Measurements from ENCODE around the gene CNOT8. TPM values are rescaled to one million over a fixed set of nuclear protein-coding genes. Genes with fewer than 3 reads are reported as not detected.

Gene CNOT8
- total RNA-seq, 1 donor from 2014 or later: 26.8 TPM

DNA sequence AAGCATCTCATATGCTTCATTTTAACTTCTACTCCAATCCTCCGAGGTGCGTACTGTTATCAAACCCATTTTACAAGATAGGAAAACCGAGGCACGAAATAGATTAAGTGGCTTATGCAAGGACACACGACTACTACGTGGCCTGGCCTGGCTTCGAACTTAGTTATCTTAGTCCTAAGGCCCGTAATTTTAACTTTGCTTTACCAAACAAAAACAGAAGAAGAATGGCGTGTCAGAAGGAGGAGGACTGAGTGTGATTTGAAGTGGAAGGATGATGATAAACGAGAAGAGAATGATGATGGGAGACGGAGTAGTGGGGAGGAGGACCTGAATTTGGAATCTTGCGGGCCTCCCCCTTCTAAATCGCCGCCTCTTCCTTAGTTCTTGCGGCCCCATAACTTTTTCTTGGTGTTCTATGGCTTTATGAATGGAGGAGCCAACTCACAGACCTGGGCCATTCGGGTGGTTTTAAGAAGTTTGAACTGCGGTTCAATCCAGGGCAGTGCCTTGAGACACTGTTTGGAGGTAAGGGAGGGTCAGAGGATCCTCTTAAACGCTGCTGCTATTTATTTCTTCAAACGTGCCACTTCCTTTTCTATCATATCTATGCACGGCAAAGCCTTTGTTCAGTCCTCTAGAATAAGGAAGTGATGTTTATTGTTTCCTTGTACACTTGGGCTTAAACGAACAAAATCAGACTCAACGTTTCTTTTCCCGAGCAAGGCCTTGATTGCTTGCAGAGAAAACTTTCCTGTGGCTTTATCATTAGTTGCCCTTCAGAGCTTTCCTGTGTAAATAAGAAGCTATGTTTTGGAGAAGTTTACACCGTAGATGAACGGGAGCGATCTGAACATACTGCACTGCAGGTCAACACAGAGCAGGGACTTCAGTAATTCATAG lies 795 bp downstream of the CNOT8 start:
- no peak for DNase-seq
- intact Hi-C loops (cut with DNase I): no loop called here
- no peak for ATAC-seq (ENCODE audit: poor library complexity)

DNA sequence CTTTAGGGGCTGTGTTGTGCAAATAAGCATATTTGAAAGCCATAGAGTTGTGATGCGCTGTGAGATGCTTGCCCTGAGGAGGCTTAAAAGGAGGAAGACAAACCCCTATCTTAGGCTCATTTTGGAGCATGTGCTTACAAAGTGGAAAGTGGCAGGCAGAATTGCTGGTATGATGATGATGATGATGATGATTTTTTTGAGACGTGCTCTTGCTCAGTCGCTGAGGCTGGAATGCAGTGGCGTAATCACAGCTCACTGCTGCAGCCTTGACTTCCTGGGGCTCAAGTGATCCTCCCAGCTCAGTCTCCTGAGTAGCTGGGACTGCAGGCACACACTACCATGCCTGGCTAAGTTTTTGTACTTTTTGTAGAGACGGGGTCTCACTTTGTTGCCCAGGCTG lies 1.7 kb downstream of the CNOT8 start:
- intact Hi-C loops (cut with DNase I): no loop called here
- DNase-seq: no peak

DNA sequence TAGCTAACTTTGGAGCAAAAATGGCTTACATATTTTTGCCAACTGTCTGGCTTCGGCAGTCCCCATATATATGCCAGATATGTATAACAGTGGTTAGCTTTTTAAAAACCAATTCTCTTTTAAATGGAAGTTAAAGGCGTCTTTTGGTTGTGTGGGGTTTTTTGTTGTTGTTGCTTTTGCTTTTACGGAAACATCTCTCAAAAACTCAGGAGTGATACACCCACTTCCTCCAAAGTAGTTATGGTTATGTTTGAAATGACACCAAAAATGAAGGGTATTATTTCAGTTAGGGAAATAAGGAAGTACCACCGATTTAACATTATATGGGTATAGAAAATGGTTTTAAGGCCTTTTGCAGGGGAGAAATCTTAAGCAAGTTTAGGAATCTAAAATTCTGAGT lies 2.3 kb downstream of the CNOT8 start:
- DNase-seq: no peak
- ATAC-seq (ENCODE audit: poor library complexity): no peak
- intact Hi-C loops (cut with DNase I): no loop called here

More for the DNA sequence above, 1.7 kb downstream of the CNOT8 start:
- ATAC-seq (ENCODE audit: poor library complexity): no peak

DNA sequence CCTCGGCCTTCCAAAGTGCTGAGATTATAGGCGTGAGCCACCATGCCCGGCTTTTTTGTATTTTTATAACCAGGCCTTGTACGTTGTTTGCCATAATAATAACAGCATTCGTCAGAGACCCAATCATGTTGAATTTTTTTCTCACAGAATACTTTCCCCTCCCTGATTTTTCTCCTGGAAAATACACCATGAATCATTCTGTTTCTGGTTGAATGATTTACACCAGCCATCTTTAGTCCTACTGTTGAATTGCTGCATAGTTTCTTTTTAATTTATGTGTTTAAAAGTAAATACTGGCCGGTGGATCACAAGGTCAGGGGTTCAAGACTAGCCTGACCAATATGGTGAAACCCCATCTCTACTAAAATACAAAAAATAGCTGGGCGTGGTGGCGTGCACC lies 3.5 kb downstream of the CNOT8 start:
- no peak for DNase-seq
- ATAC-seq (ENCODE audit: poor library complexity): no peak
- intact Hi-C loops (cut with DNase I): no loop called here

DNA sequence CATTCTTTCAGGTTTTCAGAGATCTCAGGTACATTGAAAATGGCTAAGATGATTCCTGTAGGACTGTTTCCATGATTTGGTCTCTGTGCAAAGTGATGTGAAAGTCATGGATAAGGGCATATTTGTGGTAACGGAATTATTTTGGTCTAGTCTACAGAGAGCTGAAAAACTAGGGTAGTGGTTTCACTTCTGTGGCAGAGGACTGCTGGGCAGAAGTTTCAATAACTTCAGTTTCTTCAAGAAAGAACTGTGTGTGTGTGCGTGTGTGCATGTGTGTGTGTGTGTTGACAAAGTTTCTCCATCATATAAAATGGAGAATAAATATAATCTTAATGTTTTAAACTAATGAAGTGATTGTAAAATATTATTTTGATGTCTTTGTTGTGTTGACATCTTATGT lies 4.3 kb downstream of the CNOT8 start:
- ATAC-seq (ENCODE audit: poor library complexity) (no peak), DNase-seq (no peak)
- intact Hi-C loops (cut with DNase I): no loop called here

DNA sequence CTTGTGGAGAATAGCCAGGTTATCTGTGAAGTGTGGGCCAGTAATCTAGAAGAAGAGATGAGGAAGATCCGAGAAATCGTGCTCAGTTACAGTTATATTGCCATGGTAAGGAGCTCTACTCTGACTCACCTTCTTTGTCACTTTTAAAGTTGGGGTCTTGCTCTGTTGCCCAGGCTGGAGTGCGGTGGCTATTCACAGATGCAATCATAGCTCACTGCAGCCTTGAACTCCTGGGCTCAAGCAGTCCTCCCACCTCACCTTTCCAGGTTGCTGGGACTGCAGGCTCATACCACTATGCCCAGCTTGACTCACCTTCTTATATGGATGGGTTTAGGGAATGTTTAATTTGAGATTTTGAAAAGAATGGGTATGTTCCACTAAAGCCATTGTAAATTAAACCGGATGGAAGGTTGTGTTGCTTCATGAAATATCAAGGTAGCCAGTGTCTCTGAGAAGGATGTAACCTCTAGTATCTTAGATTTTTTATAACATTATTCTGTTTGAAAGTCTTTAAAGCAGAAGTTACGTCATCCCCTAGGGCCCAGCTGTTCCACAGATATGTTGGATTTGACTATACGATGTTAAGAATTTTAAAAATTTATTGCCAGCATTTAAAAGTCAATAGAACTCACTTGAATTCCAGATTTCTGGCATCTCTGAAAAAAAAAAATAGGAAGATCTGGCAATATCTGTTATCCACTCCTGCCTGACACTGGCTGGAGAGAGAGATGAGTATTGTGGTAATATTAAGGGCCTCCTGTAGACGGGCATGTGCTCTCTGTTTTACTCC lies 5.1 kb downstream of the CNOT8 start:
- ATAC-seq (ENCODE audit: poor library complexity) (no peak), DNase-seq (no peak)
- intact Hi-C loops (cut with DNase I): no loop called here

DNA sequence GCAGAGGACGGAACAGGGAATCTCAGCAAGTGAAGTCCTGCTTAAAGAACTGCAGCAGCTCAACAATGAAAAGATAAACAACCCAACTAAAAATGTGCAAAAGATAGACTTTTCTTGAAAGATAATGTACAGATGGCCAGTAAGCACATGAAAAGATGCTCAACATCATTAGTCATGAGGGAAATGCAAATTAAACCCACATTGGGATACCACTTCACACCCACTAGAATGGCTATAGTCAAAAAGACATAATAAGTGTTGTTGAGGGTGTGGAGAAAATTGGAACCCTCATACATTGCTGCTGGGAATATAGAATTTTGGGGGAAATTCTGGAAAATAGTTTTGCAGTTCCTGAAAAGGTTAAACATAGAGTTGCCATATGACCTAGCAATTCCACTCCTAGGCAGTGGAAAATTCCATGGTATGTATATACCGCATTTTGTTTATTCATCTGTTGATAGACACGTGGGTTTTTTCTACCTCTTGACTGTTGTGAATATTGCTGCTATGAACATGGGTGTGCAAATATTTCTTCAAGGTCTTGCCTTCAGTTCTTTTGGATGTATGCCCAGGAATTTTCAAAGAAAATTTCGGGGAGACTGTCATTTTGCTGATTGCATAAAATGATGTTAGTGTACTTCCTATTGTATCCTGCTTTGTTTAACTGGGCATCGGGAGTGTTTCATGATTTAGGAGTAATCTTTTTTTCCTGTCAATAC lies 7.2 kb downstream of the CNOT8 start:
- ATAC-seq (ENCODE audit: poor library complexity): no peak
- intact Hi-C loops (cut with DNase I): no loop called here
- DNase-seq: no peak

DNA sequence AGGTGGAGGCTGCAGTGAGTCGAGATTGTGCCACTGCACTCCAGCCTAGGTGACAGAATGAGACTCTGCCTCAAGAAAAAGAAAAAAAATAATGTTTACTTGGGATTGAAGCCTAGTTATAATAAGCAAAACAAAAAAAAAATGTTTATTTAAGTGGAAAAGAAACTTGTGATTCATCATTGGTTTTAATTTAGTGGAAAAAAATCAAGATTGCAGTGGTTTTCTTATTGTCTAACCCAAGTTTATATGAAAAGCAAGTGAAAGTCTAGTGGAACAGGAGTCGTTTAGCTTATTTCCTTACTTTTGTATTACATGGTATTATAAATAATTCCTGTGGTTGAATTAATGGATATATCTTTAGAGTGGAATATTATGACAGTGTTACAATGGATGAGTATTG lies 8.4 kb downstream of the CNOT8 start:
- ATAC-seq (ENCODE audit: poor library complexity): no peak
- intact Hi-C loops (cut with DNase I): no loop called here
- no peak for DNase-seq

DNA sequence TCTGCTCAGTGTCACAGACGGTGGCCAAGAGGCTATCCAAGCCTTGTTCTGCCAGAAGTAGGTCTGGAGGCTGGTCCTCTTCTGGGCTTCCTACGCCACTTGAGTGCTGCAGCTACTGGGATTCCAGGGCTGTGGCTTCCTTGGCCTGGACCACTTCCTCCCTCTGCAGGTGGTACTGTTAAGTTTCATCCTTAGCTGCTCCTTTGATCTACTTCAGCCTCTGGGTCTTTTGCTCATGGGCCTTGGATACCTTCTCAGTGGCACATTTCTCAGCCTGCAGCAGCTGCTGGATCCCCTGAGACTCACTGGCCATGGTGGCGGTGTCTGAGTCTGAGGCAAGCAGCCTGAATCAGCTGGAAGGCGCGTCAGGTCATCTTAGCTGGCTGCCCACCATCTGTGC lies 10.3 kb downstream of the CNOT8 start:
- intact Hi-C loops (cut with DNase I): no loop called here
- DNase-seq (no peak), ATAC-seq (ENCODE audit: poor library complexity) (peak; percentile 34)

DNA sequence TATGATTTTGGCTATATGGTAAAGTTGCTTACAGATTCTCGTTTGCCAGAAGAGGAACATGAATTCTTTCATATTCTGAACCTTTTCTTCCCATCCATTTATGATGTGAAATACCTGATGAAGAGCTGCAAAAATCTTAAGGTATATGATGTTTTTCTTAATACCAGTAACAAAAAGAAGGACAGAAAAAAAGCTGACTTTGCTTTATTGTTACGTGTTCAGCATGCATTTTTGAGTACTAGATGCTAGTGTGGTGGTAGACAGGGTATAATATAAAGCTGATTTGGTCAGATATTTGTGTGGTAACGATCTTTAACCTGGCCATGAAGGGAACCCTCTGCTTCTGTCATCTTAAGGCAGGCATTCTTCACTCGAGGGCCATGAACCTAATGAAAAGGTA lies 13.3 kb downstream of the CNOT8 start:
- intact Hi-C loops (cut with DNase I): no loop called here
- DNase-seq (no peak), ATAC-seq (ENCODE audit: poor library complexity) (no peak)

DNA sequence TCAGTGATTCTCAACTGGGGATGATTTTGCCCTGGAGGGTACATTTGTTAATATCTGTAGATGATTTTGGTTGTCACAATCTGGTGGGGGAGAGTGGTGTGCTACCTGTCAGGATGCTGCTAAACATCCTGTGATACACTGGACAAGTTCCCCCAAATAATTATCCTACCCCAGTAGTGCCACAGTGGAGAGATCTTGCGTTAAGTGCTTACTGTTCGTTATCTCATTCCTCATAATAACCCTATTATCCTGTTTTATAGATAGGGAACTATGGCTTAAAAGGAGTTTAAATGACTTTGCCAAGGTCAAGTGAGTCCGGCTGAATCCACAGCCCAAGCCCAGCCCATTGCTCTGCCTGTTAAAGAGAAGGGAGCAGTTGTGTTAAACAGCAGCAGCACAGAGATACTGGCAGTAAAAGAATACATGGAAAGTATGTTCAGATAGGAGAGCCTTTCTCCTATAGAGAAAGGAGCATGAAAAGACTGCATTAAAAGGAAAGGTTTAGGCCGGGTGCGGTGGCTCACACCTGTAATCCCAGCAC lies 15.4 kb downstream of the CNOT8 start:
- ATAC-seq (ENCODE audit: poor library complexity) (no peak), DNase-seq (no peak)
- intact Hi-C loops (cut with DNase I): no loop called here

DNA sequence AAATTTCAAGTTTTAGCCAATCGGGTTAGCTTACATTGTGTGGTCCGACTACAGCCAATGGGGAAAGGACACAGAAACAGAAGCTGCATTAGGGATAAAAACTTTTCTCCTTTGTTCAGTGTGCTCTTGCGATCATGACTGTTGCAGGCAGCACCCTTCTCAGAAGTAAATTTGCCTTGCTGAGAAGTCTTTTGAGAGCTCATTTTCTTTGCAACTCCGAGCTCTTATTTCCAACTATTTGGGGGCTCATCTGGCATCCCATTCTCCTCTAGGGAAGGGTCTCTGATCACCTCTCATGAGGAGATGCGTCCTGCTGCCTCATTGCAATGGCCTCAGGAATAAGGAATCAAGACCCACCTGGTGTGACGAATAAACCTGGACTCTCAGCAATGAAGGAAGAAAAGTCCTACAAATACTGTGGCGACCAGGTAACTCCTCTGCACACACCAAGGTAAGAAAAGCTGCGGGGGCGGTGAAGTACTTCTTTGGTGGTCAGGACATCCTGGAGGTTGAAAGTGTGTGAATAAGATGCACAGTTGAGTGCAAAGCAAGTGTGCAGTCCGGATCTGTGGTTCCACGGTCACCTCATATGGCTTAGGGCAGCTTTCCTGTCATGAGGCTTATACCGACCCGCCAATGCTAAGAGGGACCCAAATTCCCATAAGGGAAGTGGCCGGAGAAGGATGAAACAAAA lies 20.4 kb downstream of the CNOT8 start:
- DNase-seq (no peak), ATAC-seq (ENCODE audit: poor library complexity) (no peak)
- intact Hi-C loops (cut with DNase I): no loop called here

DNA sequence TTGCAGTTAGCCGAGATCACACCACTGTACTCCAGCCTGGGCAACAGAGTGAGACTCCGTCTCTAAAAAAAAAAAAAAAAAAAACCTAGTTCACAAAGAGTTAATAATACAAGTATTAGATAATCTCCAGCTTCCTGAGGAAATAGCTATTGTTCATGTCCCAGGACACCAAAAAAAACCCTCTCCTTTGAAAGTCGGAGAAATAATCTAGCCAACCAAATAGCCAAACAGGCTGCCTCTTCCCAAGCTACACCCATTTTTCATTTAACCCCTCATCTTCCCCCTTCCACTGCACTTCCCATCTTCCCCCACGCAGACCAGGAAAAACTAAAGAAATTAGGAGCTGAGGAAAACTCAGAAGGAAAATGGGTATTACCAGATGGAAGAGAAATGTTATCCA lies 23.6 kb downstream of the CNOT8 start:
- ATAC-seq (ENCODE audit: poor library complexity): no peak
- DNase-seq: no peak
- intact Hi-C loops (cut with DNase I): no loop called here

DNA sequence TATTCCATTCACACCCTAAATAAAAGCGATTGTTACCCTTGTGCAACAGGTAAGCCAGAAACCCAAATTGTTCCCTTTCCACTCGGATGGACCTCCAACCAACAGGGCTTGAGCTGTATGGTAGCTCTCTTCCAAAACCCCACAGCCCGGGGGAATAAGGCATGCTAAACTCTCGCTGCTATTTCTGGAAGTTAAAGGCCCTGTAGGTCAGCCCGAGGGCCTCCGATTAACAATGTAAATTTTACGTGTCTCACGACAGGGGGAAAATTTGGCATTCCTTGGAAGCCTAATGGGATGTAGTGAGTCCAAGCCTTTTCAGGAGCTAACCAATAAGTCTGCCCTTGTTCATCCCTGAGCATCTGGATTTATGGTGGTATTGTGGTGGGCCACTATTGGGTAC lies 26.0 kb downstream of the CNOT8 start:
- ATAC-seq (ENCODE audit: poor library complexity) (no peak), DNase-seq (no peak)
- intact Hi-C loops (cut with DNase I): no loop called here

DNA sequence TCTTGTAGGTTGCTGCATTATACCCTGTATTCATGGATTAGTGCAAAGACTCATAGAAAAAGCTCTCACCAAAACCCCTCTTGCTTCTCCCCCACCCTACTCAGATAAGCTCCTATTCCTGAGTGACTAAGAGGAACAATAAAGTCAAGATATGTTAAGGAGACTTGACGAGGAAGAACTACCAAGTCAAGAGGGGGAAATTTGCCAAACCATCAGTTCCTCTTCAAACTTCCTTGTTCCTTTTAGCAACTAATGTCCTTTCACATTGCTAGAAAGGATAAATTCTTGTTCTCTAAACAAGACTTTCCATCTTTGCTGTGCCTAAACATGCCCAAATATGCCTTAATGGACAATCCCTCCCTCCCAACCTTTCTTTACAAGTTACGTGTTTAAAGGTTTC lies 27.0 kb downstream of the CNOT8 start:
- no peak for ATAC-seq (ENCODE audit: poor library complexity)
- intact Hi-C loops (cut with DNase I): no loop called here
- no peak for DNase-seq

DNA sequence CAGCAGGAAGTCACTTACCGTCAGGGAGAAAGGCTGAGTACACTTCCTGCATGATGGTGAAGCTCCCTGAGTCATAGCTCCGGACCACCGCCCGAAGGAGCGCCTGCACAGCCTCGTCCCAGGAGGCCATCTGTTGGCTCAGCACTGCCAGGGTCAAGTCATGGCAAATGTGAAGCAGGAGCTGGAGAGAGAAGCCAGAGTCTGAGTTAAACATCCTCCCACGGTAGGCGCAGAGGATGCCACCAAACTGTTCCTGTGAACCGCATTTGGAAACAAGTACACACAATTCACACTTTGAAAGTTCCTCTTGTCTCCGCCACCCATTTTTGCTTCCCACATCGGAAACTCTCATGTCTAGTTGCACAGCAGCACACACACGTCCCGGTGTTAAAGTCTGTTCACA lies 33.9 kb downstream of the CNOT8 start:
- no peak for ATAC-seq (ENCODE audit: poor library complexity)
- DNase-seq: no peak
- intact Hi-C loops (cut with DNase I): no loop called here

DNA sequence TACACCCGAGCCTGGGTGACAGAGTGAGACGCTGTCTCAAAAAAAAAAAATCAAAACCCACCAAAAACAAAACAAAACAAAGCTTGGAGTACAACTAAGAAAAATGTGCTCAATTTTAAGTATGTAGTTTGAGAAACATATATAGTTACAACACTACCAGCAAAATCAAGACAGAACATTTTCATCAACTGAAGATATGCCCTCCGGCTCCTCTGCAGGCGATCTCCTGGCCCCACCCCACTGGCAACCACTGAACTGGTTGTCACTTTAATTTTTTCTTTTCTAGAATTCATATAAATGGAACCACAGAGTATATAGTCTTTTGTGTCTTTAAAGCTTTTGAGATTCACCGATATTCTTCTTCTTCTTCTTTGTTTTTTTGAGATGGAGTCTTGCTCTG lies 35.0 kb downstream of the CNOT8 start:
- no peak for ATAC-seq (ENCODE audit: poor library complexity)
- no peak for DNase-seq
- intact Hi-C loops (cut with DNase I): no loop called here

DNA sequence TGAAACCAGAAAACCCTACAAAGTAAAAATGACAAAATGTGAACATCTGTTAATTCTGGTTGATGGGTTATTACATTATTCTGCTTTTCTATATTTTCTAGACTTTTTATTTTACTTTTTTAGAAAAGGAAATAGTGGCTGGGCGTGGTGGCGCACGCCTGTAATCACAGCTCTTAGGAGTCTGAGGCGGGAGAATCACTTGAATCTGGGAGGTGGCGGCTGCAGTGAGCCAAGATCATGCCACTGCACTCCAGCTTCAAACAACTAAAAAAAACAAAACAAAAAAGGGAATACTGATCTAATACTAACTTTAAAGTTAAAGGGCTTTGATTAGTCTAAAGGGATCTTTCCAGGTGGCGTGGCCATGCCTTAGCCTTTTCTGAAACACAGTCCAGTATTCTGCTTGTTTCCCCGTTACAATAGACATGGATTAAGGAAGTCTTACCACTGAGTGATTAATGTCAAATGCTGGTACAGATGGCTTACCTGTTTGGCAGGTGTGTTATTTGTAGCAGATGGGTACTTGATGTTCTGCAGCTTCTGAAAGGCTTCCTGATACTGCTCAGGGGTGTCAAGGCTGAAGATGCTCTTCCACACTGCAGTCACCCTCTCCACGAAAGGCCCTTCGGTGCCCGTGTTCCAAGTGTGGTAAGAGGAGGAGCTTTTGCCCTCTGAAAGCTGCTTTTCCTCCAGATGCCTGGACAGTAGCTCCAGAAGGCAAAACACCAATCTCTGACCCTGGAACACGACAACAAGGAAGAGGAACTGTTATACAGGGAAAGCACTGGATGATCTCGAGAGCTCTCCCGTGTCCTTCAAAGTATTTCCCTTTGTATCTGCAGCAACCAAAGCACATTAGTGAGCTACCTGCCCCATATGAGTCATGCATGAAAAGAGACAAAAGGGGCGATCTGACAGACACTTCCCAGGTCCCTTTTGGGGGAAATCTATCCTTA lies 37.5 kb downstream of the CNOT8 start:
- intact Hi-C loops (cut with DNase I): no loop called here
- ATAC-seq (ENCODE audit: poor library complexity): no peak

More for the DNA sequence above, 37.5 kb downstream of the CNOT8 start:
- no peak for DNase-seq
